HUDEP-2 (cell line): ENCODE results near the gene KLK15.
A peak's percentile ranks its signal among the peaks of the same experiment; 100 is the strongest.
"Not testable (repeated sequence)": the region's sequence is repeated elsewhere in the genome, so short reads cannot be mapped to it uniquely, and the experiment has no call there.

ENCODE experiments used
- DNase-seq, 76 experiments: peaks; one replicate each; lab custom pipeline; 2025; ENCODE audit not compliant: unreplicated experiment in 76 of 76; lab: John Stamatoyannopoulos, UW

Gene KLK15

GRCh38 chr19:50797781-50798658, 35.4 kb downstream of the KLK15 start:
- DNase-seq = no peak

- DNase-seq = no peak
Observed at GRCh38 chr19:50797429-50797780, 36.0 kb downstream of the KLK15 start.

GRCh38 chr19:50796634-50797428, 36.5 kb downstream of the KLK15 start:
- peak in 1 of 76 experiments; percentile 16 for DNase-seq

GRCh38 chr19:50796128-50796633, 37.2 kb downstream of the KLK15 start:
- DNase-seq = peak in 8 of 76 experiments; percentile 21 to 54 (median 24)

- DNase-seq = peak in 11 of 76 experiments; percentile 25 to 66 (median 50)
Observed at GRCh38 chr19:50795664-50796073, 37.7 kb downstream of the KLK15 start.

GRCh38 chr19:50794876-50795663, 38.3 kb downstream of the KLK15 start:
- peak in 66 of 76 experiments; percentile 24 to 80 (median 62) for DNase-seq

GRCh38 chr19:50794074-50794875, 39.1 kb downstream of the KLK15 start:
- peak in 37 of 76 experiments; percentile 29 to 80 (median 56) for DNase-seq

- DNase-seq = peak in 2 of 76 experiments; percentile 27 to 54
Observed at GRCh38 chr19:50793558-50794065, 39.8 kb downstream of the KLK15 start.

- no peak for DNase-seq
Observed at GRCh38 chr19:50792272-50793250, 40.8 kb downstream of the KLK15 start.

GRCh38 chr19:50791594-50792271, 41.6 kb downstream of the KLK15 start:
- DNase-seq = no peak

- no peak for DNase-seq
Observed at GRCh38 chr19:50790922-50791467, 42.4 kb downstream of the KLK15 start.

- no peak for DNase-seq
Observed at GRCh38 chr19:50790396-50790795, 43.0 kb downstream of the KLK15 start, which contains the start of gene ACP4. Gene ACP4, plus strand, starts transcription at chr19:50790415. Its CDS starts 0 bp downstream, at chr19:50790415.

- no peak for DNase-seq
Observed at GRCh38 chr19:50785329-50785728, 48.0 kb downstream of the KLK15 start.

- DNase-seq = no peak
Observed at GRCh38 chr19:50784710-50785109, 48.7 kb downstream of the KLK15 start.

- not testable (repeated sequence) for DNase-seq
Observed at GRCh38 chr19:50783848-50784152, 49.6 kb downstream of the KLK15 start.

GRCh38 chr19:50780753-50781435, 52.5 kb downstream of the KLK15 start:
- no peak for DNase-seq
